Dendritic cell treated with granulocyte-macrophage colony-stimulating factor and Interleukin-4, amounts not matched to agents 40 ng/mL and 50 ng/mL, for 4 days (primary cell): ENCODE measurements around the gene MAPK8IP3.
"Not testable (repeated sequence)": the region's sequence is repeated elsewhere in the genome, so short reads cannot be mapped to it uniquely, and the experiment has no call there.

Experiments used
- H3K27ac Mint-ChIP-seq: one replicate; pipeline ENCODE4 v1.8.0; 2022; ENCODE audit warnings: mild to moderate bottlenecking, mixed read lengths
- H3K27me3 Mint-ChIP-seq: one replicate; pipeline ENCODE4 v1.8.0; 2022; ENCODE audit warnings: mild to moderate bottlenecking, mixed read lengths
- H3K36me3 Mint-ChIP-seq: one replicate; pipeline ENCODE4 v1.8.0; 2022; ENCODE audit warnings: low read depth, mixed read lengths
- H3K4me1 Mint-ChIP-seq: one replicate; pipeline ENCODE4 v1.8.0; 2022; ENCODE audit warnings: low read depth, mixed read lengths
- H3K4me3 Mint-ChIP-seq: one replicate; pipeline ENCODE4 v1.8.0; 2022; ENCODE audit warnings: mild to moderate bottlenecking, moderate library complexity, mixed read lengths
- H3K9me3 Mint-ChIP-seq: one replicate; pipeline ENCODE4 v1.8.0; 2022; ENCODE audit warnings: mixed read lengths
- intact Hi-C: fragments of 100-400 bp; cut with micrococcal nuclease; formaldehyde crosslinking; loops from one replicate; pipeline ENCODE4 v1.15.0; 2022

The MAPK8IP3 gene

DNA sequence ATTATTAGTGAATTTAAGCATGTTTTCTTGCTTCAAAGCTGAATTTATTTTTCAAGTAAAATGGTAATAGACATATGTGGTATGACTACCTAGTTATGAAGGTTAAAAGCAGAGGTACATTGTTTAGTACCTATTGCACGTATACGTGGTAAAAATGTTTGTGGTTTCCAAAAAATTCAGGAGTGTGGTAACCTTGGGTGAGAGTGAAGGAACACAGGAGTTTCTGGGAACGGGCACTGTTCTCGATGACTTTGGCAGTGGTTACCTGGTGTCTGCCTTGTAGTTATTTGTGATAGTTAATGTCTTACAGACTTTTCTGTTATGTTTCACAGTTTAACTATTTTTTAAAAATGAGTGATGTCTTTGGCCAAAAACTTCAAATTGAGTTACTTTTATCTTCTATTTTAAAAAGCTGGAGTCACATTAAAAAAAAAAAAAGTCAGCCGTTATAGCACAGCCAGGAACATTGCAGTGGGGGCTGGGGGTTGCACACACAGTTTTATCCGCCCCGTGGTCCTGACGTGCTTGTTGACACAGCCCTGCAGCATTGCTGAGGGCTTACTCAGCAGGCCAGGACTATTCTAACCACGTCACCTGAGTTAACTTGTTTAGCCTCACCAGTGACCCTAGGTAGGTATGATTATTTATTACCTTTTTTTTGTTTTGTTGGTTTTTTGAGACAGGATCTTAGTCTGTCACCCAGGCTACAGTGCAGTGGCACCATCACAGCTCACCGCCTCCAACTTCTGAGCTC, 17.0 kb upstream of the MAPK8IP3 start:
- H3K4me3 Mint-ChIP-seq = no peak overlapping the region
- H3K36me3 Mint-ChIP-seq = peaks cover 92% of the 10 kb centered on the region
- H3K4me1 Mint-ChIP-seq = no peaks in the 10 kb centered on the region
- intact Hi-C loops = loop anchor here (2.0 kb wide), 1 partner anchor 64 kb away; no protein-coding TSS in a partner anchor
- no peaks in the 10 kb centered on the region for H3K9me3 Mint-ChIP-seq
- H3K27me3 Mint-ChIP-seq = no peaks in the 10 kb centered on the region
- H3K27ac Mint-ChIP-seq = no peak overlapping the region

DNA sequence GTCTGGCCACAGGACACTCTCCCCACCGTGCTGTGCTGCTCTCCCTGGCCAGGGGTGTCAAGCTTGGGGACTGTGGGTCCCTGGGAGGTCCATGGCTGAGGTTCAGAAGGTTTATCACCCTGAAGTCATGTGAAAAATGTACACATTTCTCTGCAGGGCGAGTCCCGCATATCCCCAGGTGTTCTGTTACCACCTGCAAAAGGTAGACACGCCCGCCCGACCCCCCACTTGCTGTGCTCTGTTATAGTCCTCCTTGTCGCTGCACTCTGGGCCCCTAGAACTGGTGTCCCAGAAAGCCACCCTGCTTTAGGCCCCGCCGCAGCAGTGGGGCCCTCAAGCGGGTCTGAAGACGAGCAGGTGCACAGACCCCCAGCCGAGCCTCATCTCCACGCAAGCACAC, 16.1 kb upstream of the MAPK8IP3 start:
- H3K9me3 Mint-ChIP-seq = no peaks in the 10 kb centered on the region
- H3K27ac Mint-ChIP-seq = no peak overlapping the region
- no peaks in the 10 kb centered on the region for H3K4me1 Mint-ChIP-seq
- intact Hi-C loops = loop anchor here (2.0 kb wide), 1 partner anchor 65 kb away; no protein-coding TSS in a partner anchor
- peaks cover 93% of the 10 kb centered on the region for H3K36me3 Mint-ChIP-seq
- no peak overlapping the region for H3K4me3 Mint-ChIP-seq
- H3K27me3 Mint-ChIP-seq = no peaks in the 10 kb centered on the region

GRCh38 chr16:1690810-1691209, 15.2 kb upstream of the MAPK8IP3 start:
- H3K36me3 Mint-ChIP-seq = peaks cover 97% of the 10 kb centered on the region
- H3K9me3 Mint-ChIP-seq = no peaks in the 10 kb centered on the region
- intact Hi-C loops = no loop called here
- no peaks in the 10 kb centered on the region for H3K4me1 Mint-ChIP-seq
- H3K27ac Mint-ChIP-seq = no peak overlapping the region
- H3K27me3 Mint-ChIP-seq = no peaks in the 10 kb centered on the region
- no peak overlapping the region for H3K4me3 Mint-ChIP-seq

DNA sequence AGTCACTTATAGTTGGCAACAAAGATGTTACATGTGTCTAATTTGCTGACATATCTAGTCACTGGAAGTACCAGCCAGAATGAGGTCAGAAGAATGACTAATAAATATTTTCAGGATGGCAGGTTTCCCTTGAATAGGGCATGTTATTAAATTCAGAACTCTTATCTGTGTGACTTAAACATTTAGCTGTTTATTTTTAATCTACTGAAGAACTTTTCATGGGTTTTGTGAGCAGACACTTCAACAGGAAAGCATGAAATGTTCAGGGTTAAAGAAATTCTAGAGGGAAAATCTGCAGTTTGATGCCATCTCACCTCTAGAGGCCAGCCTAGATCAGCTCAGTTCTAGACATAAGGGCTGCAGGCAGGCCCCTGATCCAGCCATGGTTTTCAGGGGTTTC, 14.7 kb upstream of the MAPK8IP3 start:
- H3K4me3 Mint-ChIP-seq = no peak overlapping the region
- H3K4me1 Mint-ChIP-seq = no peaks in the 10 kb centered on the region
- no peak overlapping the region for H3K27ac Mint-ChIP-seq
- intact Hi-C loops = no loop called here
- no peaks in the 10 kb centered on the region for H3K9me3 Mint-ChIP-seq
- H3K27me3 Mint-ChIP-seq = no peaks in the 10 kb centered on the region
- peaks cover 97% of the 10 kb centered on the region for H3K36me3 Mint-ChIP-seq

GRCh38 chr16:1691956-1692355, 14.0 kb upstream of the MAPK8IP3 start:
- Mint-ChIP-seq H3K4me3 (no peak overlapping the region), H3K4me1 (no peaks in the 10 kb centered on the region), H3K27me3 (no peaks in the 10 kb centered on the region), H3K36me3 (peaks cover 97% of the 10 kb centered on the region), H3K27ac (no peak overlapping the region), H3K9me3 (no peaks in the 10 kb centered on the region)
- intact Hi-C loops = no loop called here

DNA sequence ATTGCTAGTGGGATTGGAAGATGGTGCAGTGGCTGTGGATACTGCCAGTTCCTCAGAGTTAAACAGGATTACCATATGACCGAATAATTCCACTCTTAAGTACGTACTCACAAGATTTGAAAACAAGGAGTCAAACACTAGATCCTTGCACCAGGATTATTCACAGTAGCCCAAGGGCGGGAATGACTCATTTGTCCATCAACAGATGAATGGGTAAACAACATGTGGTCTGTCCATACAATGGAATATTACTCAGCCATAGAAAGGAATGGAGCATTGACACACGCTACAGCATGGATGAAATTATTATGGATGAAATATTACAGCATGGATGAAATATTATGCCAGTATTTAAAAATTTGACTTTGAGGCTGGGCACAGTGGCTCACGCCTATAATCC, 9.1 kb upstream of the MAPK8IP3 start:
- H3K27ac Mint-ChIP-seq = no peak overlapping the region
- H3K36me3 Mint-ChIP-seq = peaks cover 100% of the 10 kb centered on the region
- intact Hi-C loops = no loop called here
- H3K27me3 Mint-ChIP-seq = no peaks in the 10 kb centered on the region
- no peaks in the 10 kb centered on the region for H3K9me3 Mint-ChIP-seq
- H3K4me1 Mint-ChIP-seq = no peaks in the 10 kb centered on the region
- no peak overlapping the region for H3K4me3 Mint-ChIP-seq

- Mint-ChIP-seq H3K4me1 (peaks cover 1% of the 10 kb centered on the region), H3K27me3 (no peaks in the 10 kb centered on the region), H3K9me3 (no peaks in the 10 kb centered on the region), H3K4me3 (no peak overlapping the region), H3K27ac (no peak overlapping the region), H3K36me3 (peaks cover 94% of the 10 kb centered on the region)
- intact Hi-C loops = no loop called here
Measured at GRCh38 chr16:1698680-1699079, 7.3 kb upstream of the MAPK8IP3 start.

DNA sequence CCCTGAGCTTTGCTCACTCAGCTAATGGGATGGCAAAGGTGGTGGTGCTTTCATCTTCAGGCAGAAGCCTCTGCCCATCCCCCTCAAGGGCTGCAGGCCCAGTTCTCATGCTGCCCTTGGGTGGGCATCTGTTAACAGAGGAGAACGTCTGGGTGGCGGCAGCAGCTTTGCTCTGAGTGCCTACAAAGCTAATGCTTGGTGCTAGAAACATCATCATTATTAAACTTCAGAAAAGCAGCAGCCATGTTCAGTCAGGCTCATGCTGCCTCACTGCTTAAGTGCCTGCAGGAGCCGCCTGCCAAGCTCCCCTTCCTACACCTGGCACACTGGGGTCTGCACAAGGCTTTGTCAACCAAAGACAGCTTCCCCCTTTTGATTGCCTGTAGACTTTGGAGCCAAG, 5.7 kb upstream of the MAPK8IP3 start:
- Mint-ChIP-seq H3K27ac (no peak overlapping the region), H3K4me1 (peaks cover 17% of the 10 kb centered on the region), H3K4me3 (no peak overlapping the region), H3K9me3 (no peaks in the 10 kb centered on the region), H3K36me3 (peaks cover 80% of the 10 kb centered on the region), H3K27me3 (no peaks in the 10 kb centered on the region)
- intact Hi-C loops = no loop called here

GRCh38 chr16:1701216-1701878, 4.6 kb upstream of the MAPK8IP3 start:
- peaks cover 78% of the 10 kb centered on the region for H3K36me3 Mint-ChIP-seq
- no peaks in the 10 kb centered on the region for H3K27me3 Mint-ChIP-seq
- H3K4me1 Mint-ChIP-seq = peaks cover 21% of the 10 kb centered on the region
- no peak overlapping the region for H3K27ac Mint-ChIP-seq
- intact Hi-C loops = no loop called here
- H3K9me3 Mint-ChIP-seq = no peaks in the 10 kb centered on the region
- no peak overlapping the region for H3K4me3 Mint-ChIP-seq

GRCh38 chr16:1705324-1705687, 689 bp upstream of the MAPK8IP3 start:
- intact Hi-C loops = loop anchor here (5.0 kb wide), 1 partner anchor 67 kb away; the partner anchor contains the start of genes EME2, MRPS34 and NME3
- peak overlapping the region; percentile 95 for H3K4me3 Mint-ChIP-seq
- not testable (repeated sequence) for H3K27me3 Mint-ChIP-seq, H3K9me3 Mint-ChIP-seq
- H3K36me3 Mint-ChIP-seq = peaks cover 57% of the 10 kb centered on the region
- H3K27ac Mint-ChIP-seq = peak overlapping the region; percentile 98
- peaks cover 49% of the 10 kb centered on the region for H3K4me1 Mint-ChIP-seq

DNA sequence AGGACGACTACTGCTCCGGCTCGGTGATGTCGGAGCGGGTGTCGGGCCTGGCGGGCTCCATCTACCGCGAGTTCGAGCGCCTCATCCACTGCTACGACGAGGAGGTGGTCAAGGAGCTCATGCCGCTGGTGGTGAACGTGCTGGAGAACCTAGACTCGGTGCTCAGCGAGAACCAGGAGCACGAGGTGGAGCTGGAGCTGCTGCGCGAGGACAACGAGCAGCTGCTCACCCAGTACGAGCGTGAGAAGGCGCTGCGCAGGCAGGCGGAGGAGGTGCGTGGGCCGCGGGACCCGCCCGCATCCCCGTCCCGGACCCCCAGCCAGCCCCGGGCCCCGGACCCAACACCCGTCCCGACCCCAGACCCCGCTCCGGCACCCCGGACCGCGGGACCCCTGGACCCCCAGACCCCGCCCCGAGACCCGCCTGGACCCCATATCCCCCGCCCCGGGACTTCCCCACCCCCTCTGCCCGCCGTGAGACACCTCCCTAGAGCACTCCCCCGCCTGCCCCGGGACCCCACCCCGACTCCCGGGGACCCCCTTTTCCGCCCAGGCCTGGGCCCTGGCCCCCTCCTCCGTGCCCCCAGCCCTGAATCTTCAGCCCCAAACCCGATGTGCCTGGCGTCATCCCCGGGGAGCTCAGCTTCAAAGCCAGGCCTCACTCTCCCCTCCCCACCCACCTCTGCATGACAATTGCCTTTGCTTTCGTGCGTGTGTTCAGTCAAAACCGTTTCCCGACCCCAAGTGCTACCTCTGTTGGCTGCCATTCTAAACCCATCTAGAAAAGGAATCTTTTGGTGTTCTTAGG, 594 bp downstream of the MAPK8IP3 start:
- Mint-ChIP-seq H3K4me1 (peaks cover 55% of the 10 kb centered on the region), H3K36me3 (peaks cover 51% of the 10 kb centered on the region), H3K4me3 (peak overlapping the region; percentile 95), H3K9me3 (no peaks in the 10 kb centered on the region), H3K27me3 (no peaks in the 10 kb centered on the region), H3K27ac (peak overlapping the region; percentile 98)
- intact Hi-C loops = loop anchor here (5.0 kb wide), 1 partner anchor 66 kb away; the partner anchor contains the start of genes EME2, MRPS34 and NME3

DNA sequence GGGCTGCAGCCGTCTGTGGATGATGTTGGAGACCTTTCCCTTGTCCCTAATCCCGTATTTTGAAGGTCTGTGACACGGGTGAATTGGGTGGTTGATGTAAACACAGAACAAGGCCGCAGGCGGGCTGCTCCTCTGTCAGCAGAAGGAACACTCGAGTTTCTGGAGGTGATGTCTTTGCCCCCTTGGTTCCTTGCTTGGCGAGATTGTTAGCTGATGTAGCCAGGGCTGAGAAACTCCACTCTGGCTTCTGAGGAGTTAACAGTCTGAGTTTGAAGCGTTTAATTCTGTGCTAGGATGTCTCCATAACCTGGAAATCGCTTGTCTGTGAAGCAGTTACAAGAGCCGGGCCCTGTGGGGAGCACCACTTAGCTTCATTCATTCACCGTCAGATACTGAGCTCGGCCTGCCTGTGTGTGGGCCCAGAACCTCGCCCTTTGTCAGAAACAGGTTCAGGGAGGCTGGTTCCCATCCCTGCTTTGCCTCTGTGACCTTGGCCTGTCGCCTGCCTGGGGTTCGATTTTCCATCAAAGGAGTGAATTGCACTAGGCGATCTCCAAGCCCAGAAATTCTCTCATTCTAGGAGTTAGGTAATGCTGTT, 1.3 kb downstream of the MAPK8IP3 start:
- peak overlapping the region; percentile 79 for H3K4me3 Mint-ChIP-seq
- H3K27me3 Mint-ChIP-seq = no peaks in the 10 kb centered on the region
- peak overlapping the region; percentile 98 for H3K27ac Mint-ChIP-seq
- intact Hi-C loops = loop anchor here (5.0 kb wide), 1 partner anchor 65 kb away; the partner anchor contains the start of genes EME2, MRPS34 and NME3
- H3K36me3 Mint-ChIP-seq = peaks cover 48% of the 10 kb centered on the region
- H3K4me1 Mint-ChIP-seq = peaks cover 58% of the 10 kb centered on the region
- no peaks in the 10 kb centered on the region for H3K9me3 Mint-ChIP-seq

DNA sequence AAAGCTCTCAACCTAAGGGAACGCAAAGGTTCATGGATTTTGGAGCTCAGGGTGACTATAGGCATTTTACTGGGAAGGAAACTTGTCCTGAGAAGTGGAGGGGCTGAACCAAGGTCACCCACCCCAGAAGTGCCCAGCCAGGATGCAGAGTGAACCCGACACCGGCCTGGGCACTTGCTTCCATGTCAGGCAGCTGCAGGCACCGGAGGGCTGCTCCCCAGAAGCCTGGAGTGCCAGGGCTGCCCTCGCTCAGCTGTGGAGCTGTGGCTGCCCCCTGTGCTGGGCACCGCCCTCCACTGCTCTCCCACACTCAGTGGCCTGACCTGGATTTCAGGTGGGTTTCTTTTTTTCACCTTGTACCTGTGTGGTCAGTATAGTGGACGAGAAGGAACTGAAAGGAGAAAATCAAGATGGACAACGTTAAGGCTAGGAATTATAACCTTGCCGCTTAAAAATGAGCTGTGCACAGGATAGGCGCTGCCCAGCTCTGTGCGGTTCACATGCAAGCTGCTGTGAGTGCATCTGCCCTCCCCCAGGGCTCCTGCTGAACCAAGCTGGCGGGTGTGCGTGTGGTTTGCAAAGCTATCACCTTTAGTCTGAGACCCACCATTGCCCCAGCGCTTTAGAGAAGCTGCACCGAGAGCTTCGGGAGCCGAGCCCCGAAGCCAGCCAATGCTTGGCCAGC, 2.2 kb downstream of the MAPK8IP3 start:
- no peak overlapping the region for H3K27ac Mint-ChIP-seq
- H3K36me3 Mint-ChIP-seq = peaks cover 49% of the 10 kb centered on the region
- intact Hi-C loops = loop anchor here (5.0 kb wide), 1 partner anchor 64 kb away; the partner anchor contains the start of genes EME2, MRPS34 and NME3
- peaks cover 67% of the 10 kb centered on the region for H3K4me1 Mint-ChIP-seq
- no peaks in the 10 kb centered on the region for H3K27me3 Mint-ChIP-seq
- H3K9me3 Mint-ChIP-seq = no peaks in the 10 kb centered on the region
- H3K4me3 Mint-ChIP-seq = peak overlapping the region; percentile 17
